GM18858 (cell line): ENCODE data around the gene TNK2.
A peak's percentile ranks its signal among the peaks of the same experiment; 100 is the strongest.
"Not testable (repeated sequence)": the region's sequence is repeated elsewhere in the genome, so short reads cannot be mapped to it uniquely, and the experiment has no call there.

ENCODE experiments used
- ATAC-seq: cut with Tn5 transposase; IDR thresholded peaks from one replicate; pipeline ENCODE4 v1.9.1; 2021; ENCODE audit not compliant: unreplicated experiment

Gene TNK2

GRCh38 chr3:195907934-195908693 is at the start of gene TNK2:
TSS of gene TNK2 (minus strand) at chr3:195908551. CDS start at chr3:195888588, 19,963 bp downstream.
- peak; percentile 21 for ATAC-seq

DNA sequence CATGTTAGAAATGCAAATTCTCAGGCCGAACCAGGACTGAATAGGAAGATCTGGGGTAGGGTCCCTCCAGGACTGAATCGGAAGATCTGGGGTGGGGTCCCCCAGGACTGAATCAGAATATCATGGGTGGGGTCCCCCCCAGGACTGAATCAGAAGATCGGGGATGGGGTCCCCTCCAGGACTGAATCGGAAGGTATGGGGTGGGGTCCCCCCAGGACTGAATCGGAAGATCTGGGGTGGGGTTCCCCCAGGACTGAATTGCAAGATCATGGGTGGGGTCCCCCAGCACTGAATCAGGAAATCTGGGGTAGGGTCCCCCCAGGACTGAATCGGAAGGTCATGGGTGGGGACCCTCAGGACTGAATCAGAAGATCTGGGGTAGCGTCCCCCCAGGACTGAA is 48.2 kb upstream of the TNK2 start:
- ATAC-seq: no peak

DNA sequence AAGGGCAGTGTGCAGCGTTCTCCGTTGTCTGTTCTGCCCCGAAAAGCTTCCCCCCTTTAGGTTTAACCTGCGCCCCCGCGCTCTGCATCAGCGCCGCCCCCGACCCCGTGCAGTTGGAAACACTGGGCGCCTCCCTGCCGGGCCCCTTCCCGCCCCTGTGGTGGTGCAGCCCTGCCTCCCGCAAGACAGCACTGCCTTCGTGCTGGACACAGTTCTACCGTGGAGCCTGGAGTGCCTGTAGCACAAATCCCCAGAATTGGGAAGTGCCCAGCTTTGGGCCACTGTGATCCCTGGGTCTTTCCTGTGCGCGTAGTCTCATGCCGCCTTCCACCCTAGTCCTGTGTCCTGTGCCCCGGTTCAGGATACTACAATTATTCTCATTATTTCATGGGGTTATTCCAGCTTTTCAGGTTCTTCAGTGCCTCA is 47.1 kb upstream of the TNK2 start:
- not testable (repeated sequence) for ATAC-seq

GRCh38 chr3:195954752-195955119 is 46.4 kb upstream of the TNK2 start:
- ATAC-seq: peak; percentile 29

- ATAC-seq: peak; percentile 95
These were observed 45.9 kb upstream of the TNK2 start for GRCh38 chr3:195954052-195954751.

DNA sequence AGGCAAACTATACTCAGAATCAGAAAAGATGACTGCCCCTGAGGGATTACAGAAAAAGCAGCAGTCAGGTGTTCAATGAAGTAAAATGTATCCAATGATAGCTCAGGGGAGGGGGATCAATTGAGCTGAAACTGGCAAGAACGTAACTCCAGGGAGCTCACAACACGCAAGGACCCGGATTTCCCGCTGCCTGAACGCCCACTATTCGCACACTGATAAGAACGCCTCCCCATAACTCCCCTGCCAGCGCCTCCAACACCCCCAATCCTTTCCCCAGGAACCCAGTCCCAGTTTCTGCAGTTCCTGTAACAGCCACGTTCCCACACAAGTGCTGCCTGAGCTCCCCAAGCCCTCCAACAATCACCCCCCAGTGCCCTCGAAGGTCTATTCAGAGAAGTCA is 44.2 kb upstream of the TNK2 start:
- not testable (repeated sequence) for ATAC-seq

- ATAC-seq: not testable (repeated sequence)
These were observed 43.3 kb upstream of the TNK2 start for GRCh38 chr3:195951443-195952177.

DNA sequence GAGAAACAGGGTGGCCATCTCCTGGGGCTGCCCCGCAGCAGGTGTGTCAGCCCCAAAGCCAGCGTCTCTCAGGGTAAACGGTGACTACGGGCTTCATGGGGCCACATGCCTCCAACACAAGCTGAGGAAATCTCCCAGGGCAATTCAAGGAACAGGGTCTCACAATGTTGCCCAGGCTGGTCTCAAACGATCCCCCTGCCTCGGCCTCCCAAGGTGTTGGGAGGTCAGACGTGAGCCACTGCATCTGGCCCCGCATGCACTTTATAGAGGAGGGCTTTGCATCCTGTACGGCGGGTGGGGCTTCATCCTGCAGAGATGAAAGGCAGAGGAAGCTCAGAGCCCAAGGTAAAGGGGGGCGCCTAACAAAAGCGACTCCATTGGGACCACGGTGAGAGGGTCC is 42.4 kb upstream of the TNK2 start:
- ATAC-seq: not testable (repeated sequence)

DNA sequence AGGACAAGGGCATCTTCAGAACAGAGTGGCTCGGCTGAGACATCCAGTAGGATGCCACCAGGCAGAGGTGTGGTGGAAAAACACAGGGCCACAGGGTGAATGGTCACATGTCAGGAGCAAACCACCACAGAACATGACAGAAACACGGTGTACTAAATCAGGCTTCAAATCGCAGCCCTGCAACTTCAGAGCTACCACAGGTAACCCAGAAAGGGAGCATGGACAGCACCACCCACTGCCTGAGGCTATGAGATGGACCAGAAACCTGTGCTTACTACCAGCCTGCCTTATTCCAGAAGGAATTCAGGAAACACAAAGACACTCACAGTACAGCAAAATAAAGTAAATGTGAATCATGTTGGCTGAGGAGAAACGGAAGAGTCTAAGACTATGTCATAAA is 41.8 kb upstream of the TNK2 start:
- not testable (repeated sequence) for ATAC-seq

- ATAC-seq: not testable (repeated sequence)
These were observed 38.8 kb upstream of the TNK2 start for GRCh38 chr3:195946910-195947699.

- not testable (repeated sequence) for ATAC-seq
These were observed 33.0 kb upstream of the TNK2 start for GRCh38 chr3:195941265-195941815.

DNA sequence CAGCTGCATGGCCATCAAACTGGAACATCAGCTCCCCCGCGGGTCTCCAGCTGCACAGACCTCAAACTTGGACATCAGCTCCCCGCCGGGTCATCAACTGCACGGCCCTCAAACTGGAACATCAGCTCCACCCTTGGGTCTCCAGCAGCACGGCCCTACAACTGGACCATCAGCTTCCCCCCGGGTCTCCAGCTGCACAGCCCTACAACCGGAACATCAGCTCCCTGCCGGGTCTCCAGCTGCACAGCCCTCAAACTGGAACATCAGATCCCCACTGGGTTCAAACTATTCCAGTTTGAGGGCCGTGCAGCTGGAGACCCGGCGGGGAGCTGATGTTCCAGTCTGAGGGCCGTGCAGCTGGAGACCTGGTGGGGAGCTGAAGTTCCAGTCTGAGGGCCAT is 32.5 kb upstream of the TNK2 start:
- not testable (repeated sequence) for ATAC-seq

- ATAC-seq: not testable (repeated sequence)
These were observed 31.4 kb upstream of the TNK2 start for GRCh38 chr3:195939526-195940470.

DNA sequence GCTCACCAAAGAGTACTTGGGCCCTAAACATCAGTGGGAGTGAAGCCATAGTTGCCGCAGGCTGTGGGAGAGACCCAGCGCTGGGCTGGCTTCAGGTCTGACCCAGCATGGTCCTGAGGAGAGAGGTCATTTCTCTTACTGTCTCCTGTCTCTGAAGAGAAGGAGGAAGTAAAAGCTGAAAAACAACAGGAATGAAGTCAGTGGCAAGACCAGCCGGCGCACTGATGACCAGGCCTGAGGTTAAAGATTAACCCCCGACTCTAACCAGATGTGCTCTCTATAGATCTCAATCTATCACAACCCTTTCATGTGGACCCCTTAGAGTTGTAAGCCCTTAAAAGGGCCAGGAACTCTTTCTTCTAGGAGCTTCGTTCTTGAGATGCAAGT is 24.7 kb upstream of the TNK2 start:
- ATAC-seq: not testable (repeated sequence)

DNA sequence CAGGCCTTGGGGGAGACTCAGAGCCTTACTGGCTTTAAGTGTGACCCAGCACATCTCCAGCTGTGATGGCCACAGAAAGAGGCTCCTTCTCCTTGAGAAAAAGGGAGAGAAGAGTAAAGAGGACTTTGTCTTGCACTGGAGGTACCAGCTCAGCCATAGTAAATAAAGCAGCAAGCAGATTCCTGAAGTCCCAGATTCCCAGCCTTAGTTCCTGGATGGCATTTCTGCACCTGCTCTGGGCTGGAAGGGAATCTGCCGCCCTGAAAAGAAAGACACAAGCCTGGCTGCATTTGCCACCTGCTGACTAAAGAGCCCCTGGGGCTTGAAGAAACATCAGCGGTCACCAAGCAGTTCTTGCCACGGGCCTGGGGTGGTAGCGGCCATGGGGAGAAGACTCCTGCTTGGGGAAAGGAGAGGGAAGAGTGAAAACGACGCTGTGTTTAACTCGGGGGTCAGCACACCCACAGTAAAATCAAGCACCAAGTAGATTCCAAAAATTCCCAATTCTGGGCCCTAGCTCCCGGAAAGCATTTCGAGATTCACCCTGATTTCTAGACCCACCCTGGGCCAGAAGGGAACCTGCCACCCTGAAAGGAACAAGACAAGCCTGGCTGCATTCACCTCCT is 24.2 kb upstream of the TNK2 start:
- no peak for ATAC-seq

DNA sequence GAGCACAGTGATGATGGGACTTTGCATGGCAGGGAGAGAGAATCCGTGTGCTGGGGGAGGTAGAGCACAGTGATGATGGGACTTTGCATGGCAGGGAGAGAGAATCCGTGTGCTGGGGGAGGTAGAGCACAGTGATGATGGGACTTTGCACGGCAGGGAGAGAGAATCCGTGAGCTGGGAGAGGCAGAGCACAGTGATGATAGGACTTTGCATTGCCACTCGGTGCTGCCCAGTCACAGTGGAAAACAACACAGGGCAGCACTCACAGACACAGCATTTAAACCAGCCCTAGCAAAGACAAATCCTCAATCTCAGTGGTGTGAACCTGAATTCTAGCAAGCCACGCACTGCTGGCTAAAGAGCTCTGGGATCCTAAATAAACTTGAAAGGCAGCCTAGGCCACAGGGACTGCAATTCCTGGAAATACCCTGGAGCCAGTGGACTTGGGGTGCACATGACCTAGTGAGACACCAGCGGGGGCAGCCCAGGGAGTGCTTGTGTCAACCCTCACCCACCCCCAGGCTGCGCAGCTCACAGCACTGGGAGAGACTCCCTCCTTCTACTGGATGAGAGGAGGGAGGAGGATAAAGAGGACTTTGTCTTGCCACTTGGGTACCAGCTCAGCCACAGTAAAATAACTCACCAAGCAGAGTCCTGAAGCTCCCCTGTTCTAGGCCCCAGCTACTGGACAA is 23.4 kb upstream of the TNK2 start:
- ATAC-seq: no peak

- ATAC-seq: no peak
These were observed 21.1 kb upstream of the TNK2 start for GRCh38 chr3:195929452-195929851.

DNA sequence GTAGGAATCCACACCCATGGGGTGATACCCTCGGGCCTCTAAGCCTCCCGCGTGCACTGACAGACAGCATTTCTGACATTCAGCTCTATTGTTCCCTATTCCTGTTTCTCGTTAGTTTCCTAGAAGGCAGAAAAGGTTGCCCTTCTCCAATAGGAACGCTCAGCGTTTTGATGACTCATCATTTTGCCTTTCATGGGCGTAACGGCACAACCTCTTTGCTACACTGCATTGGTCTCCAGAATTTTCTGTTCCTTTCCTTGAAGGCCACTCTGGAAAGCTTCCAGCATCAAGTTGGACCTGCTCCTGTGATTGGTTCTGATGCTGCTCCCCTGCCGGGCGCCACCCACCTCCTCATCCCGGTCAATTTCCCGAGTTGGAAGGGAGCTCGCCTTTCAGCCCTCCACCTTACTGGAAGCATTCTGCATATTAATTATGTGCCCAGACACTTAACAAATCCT is 13.0 kb upstream of the TNK2 start:
- ATAC-seq: no peak
